GM18519 (cell line): ENCODE data around the gene GAP43.

Source experiments
- ATAC-seq: cut with Tn5 transposase; IDR thresholded peaks from one replicate; pipeline ENCODE4 v1.9.1; 2021; ENCODE audit warnings: mild to moderate bottlenecking, moderate library complexity; ENCODE audit not compliant: unreplicated experiment, low FRiP score

GAP43 gene

GRCh38 chr3:115627180-115628074, 4.1 kb downstream of the GAP43 start:
- ATAC-seq = peak; percentile 85

GRCh38 chr3:115628075-115628412, 4.7 kb downstream of the GAP43 start:
- ATAC-seq = no peak

GRCh38 chr3:115630850-115631249, 7.5 kb downstream of the GAP43 start:
- no peak for ATAC-seq

- no peak for ATAC-seq
Observed at GRCh38 chr3:115632026-115632425, 8.7 kb downstream of the GAP43 start.

GRCh38 chr3:115633467-115633866, 10.2 kb downstream of the GAP43 start:
- no peak for ATAC-seq

GRCh38 chr3:115634052-115634451, 10.7 kb downstream of the GAP43 start:
- no peak for ATAC-seq

GRCh38 chr3:115635406-115635805, 12.1 kb downstream of the GAP43 start:
- ATAC-seq = no peak

GRCh38 chr3:115638241-115638640, 14.9 kb downstream of the GAP43 start:
- no peak for ATAC-seq

GRCh38 chr3:115638991-115639390, 15.7 kb downstream of the GAP43 start:
- no peak for ATAC-seq

- no peak for ATAC-seq
Observed at GRCh38 chr3:115644391-115644790, 21.1 kb downstream of the GAP43 start.

GRCh38 chr3:115646027-115646690, 22.8 kb downstream of the GAP43 start:
- ATAC-seq = no peak

GRCh38 chr3:115648559-115648958, 25.2 kb downstream of the GAP43 start:
- no peak for ATAC-seq

GRCh38 chr3:115651087-115651486, 27.8 kb downstream of the GAP43 start:
- peak; percentile 83 for ATAC-seq

- ATAC-seq = no peak
Observed at GRCh38 chr3:115651599-115651998, 28.3 kb downstream of the GAP43 start.

- ATAC-seq = peak; percentile 43
Observed at GRCh38 chr3:115652738-115653137, 29.4 kb downstream of the GAP43 start.

GRCh38 chr3:115655761-115656282, 32.5 kb downstream of the GAP43 start:
- ATAC-seq = no peak

- ATAC-seq = no peak
Observed at GRCh38 chr3:115657168-115657567, 33.9 kb downstream of the GAP43 start.

- no peak for ATAC-seq
Observed at GRCh38 chr3:115658032-115658336, 34.7 kb downstream of the GAP43 start.

- peak; percentile 78 for ATAC-seq
Observed at GRCh38 chr3:115658337-115659181, 35.2 kb downstream of the GAP43 start.

GRCh38 chr3:115659253-115660220, 36.2 kb downstream of the GAP43 start:
- no peak for ATAC-seq
